ENCODE measurements around the gene APOC1.

- TF ChIP-seq SUZ12 (IDR thresholded peaks at IDR 0.05; ENCODE audit: extremely low read depth, insufficient read depth, insufficient read length): no peak
- TF ChIP-seq ZNF274 (IDR thresholded peaks at IDR 0.05; ENCODE audit: low read depth, low read length): no peak
These were observed 49.1 kb upstream of the APOC1 start for GRCh38 chr19:44865196-44865767.
